ENCODE data around the gene NAP1L1.

GRCh38 chr12:76024102-76024781 lies 60.2 kb downstream of the NAP1L1 start:
- no peak for TF ChIP-seq POLR2A (IDR thresholded peaks at IDR 0.05)
- TF ChIP-seq, protein P1, sequence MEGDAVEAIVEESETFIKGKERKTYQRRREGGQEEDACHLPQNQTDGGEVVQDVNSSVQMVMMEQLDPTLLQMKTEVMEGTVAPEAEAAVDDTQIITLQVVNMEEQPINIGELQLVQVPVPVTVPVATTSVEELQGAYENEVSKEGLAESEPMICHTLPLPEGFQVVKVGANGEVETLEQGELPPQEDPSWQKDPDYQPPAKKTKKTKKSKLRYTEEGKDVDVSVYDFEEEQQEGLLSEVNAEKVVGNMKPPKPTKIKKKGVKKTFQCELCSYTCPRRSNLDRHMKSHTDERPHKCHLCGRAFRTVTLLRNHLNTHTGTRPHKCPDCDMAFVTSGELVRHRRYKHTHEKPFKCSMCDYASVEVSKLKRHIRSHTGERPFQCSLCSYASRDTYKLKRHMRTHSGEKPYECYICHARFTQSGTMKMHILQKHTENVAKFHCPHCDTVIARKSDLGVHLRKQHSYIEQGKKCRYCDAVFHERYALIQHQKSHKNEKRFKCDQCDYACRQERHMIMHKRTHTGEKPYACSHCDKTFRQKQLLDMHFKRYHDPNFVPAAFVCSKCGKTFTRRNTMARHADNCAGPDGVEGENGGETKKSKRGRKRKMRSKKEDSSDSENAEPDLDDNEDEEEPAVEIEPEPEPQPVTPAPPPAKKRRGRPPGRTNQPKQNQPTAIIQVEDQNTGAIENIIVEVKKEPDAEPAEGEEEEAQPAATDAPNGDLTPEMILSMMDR (IDR thresholded peaks at IDR 0.05 in 8 of 11, conservative IDR thresholded peaks at IDR 0.05 in 3 of 11): no peak
